Mesenchymal stem cell (in vitro differentiated cells and primary cell): Measurements from ENCODE around the gene NIPA2.

ENCODE experiments used
- DNase-seq: peaks from one replicate; pipeline ENCODE4 v3.0.0-alpha.2; 2013
- H2AFZ ChIP-seq: one replicate; pipeline ENCODE4 v1.6.1; 2013; ENCODE audit warnings: low read depth, mild to moderate bottlenecking, control low read depth, inconsistent platforms, low read length, moderate library complexity
- H2AK5ac ChIP-seq: 2 replicates; pipeline ENCODE4 v1.6.1; 2013; ENCODE audit warnings: low read length, moderate library complexity, mild to moderate bottlenecking, inconsistent platforms; ENCODE audit not compliant: severe bottlenecking
- H2BK120ac ChIP-seq: one replicate; pipeline ENCODE4 v1.6.1; 2013; ENCODE audit warnings: low read depth, mild to moderate bottlenecking, inconsistent platforms, low read length, moderate library complexity
- H2BK12ac ChIP-seq, 2 experiments: one replicate each; pipeline ENCODE4 v1.6.1; 2013; ENCODE audit warnings: inconsistent platforms in 2 of 2, low read length in 2 of 2, mild to moderate bottlenecking in 2 of 2, moderate library complexity in 2 of 2, control low read depth in 1 of 2
- H2BK15ac ChIP-seq: one replicate; pipeline ENCODE4 v1.6.1; 2013; ENCODE audit warnings: mild to moderate bottlenecking, low read depth, inconsistent platforms; ENCODE audit not compliant: poor library complexity, severe bottlenecking
- H2BK5ac ChIP-seq: 2 replicates; pipeline ENCODE4 v1.6.1; 2013; ENCODE audit warnings: low read depth, mild to moderate bottlenecking, low read length, control low read depth, inconsistent platforms; ENCODE audit not compliant: poor library complexity, severe bottlenecking
- H3K14ac ChIP-seq, 2 experiments: one replicate each; pipeline ENCODE4 v1.6.1; 2013; ENCODE audit warnings: inconsistent platforms in 2 of 2, low read length in 2 of 2, control low read depth in 1 of 2, mild to moderate bottlenecking in 1 of 2, moderate library complexity in 1 of 2
- H3K18ac ChIP-seq, 2 experiments: one replicate each; pipeline ENCODE4 v1.6.1; 2013; ENCODE audit warnings: inconsistent platforms in 2 of 2, low read length in 2 of 2, control low read depth in 1 of 2, low read depth in 1 of 2, mild to moderate bottlenecking in 1 of 2
- H3K23ac ChIP-seq, 2 experiments: one replicate each; pipeline ENCODE4 v1.6.1; 2013; ENCODE audit warnings: inconsistent platforms in 2 of 2, low read length in 2 of 2, mild to moderate bottlenecking in 2 of 2, moderate library complexity in 2 of 2, control low read depth in 1 of 2
- H3K27ac ChIP-seq: 2 replicates; pipeline ENCODE4 v1.5.1; 2013; ENCODE audit warnings: mild to moderate bottlenecking, moderate library complexity, low read length, control low read depth, inconsistent platforms; ENCODE audit not compliant: poor library complexity, severe bottlenecking
- H3K27me3 ChIP-seq, 2 experiments: 2 replicates each; pipeline versions ENCODE4 v1.6.1 to v1.7.0; 2013; ENCODE audit warnings: low read length in 2 of 2, mild to moderate bottlenecking in 2 of 2, moderate library complexity in 2 of 2, control low read depth in 1 of 2, inconsistent platforms in 1 of 2; ENCODE audit not compliant: control insufficient read depth in 1 of 2, insufficient read depth in 1 of 2
- H3K36me3 ChIP-seq, 2 experiments: 2 replicates each; pipeline versions ENCODE4 v1.6.1 to v1.7.0; 2013; ENCODE audit warnings: low read length in 2 of 2, control low read depth in 1 of 2, inconsistent platforms in 1 of 2, low read depth in 1 of 2, mild to moderate bottlenecking in 1 of 2; ENCODE audit not compliant: insufficient read depth in 2 of 2, control insufficient read depth in 1 of 2
- H3K4ac ChIP-seq, 2 experiments: one replicate each; pipeline ENCODE4 v1.6.1; 2013; ENCODE audit warnings: inconsistent platforms in 2 of 2, low read length in 2 of 2, mild to moderate bottlenecking in 2 of 2, moderate library complexity in 2 of 2, control low read depth in 1 of 2, low read depth in 1 of 2
- H3K4me1 ChIP-seq: 2 replicates; pipeline ENCODE4 v1.6.1; 2013; ENCODE audit warnings: low read depth, low read length, control low read depth; ENCODE audit not compliant: control insufficient read depth, insufficient read depth
- H3K4me2 ChIP-seq: 2 replicates; pipeline ENCODE4 v1.6.1; 2013; ENCODE audit warnings: low read length, mild to moderate bottlenecking, inconsistent platforms; ENCODE audit not compliant: poor library complexity, severe bottlenecking
- H3K4me3 ChIP-seq, 2 experiments: 2 replicates each; pipeline versions ENCODE4 v1.5.1 to v1.7.0; 2013; ENCODE audit warnings: low read length in 2 of 2, mild to moderate bottlenecking in 2 of 2, control low read depth in 1 of 2, low read depth in 1 of 2; ENCODE audit not compliant: insufficient read depth in 1 of 2
- H3K79me1 ChIP-seq: replicated peaks from 2 replicates; pipeline ENCODE4 v1.6.1; 2013; ENCODE audit warnings: mild to moderate bottlenecking, control low read depth, low read length, inconsistent platforms; ENCODE audit not compliant: poor library complexity, severe bottlenecking
- H3K9ac ChIP-seq: 2 replicates; pipeline ENCODE4 v1.7.0; 2013; ENCODE audit warnings: mild to moderate bottlenecking, low read length, moderate library complexity
- H3K9me3 ChIP-seq: 2 replicates; pipeline ENCODE4 v1.7.0; 2013; ENCODE audit warnings: mild to moderate bottlenecking, low read length; ENCODE audit not compliant: control insufficient read depth
- H4K8ac ChIP-seq: one replicate; pipeline ENCODE4 v1.6.1; 2013; ENCODE audit warnings: inconsistent platforms, mild to moderate bottlenecking, low read length, moderate library complexity
- H4K91ac ChIP-seq: one replicate; pipeline ENCODE4 v1.6.1; 2013; ENCODE audit warnings: mild to moderate bottlenecking, low read length, inconsistent platforms
- WGBS: methylation state at CpG from one replicate; pipeline ENCODE4 v1.1.7; 2013; ENCODE audit warnings: mixed read lengths; 5-methylcytosine and 5-hydroxymethylcytosine counted together

NIPA2 gene

GRCh38 chr15:22869856-22870255 is 31.4 kb downstream of the NIPA2 start:
- no peak for DNase-seq
- H3K9me3 ChIP-seq: no peaks in the 10 kb centered on the region
- peaks cover 47 to 96% of the 10 kb centered on the region in 2 experiments for H3K36me3 ChIP-seq
- no peak overlapping the region for H2BK12ac ChIP-seq
- no peak overlapping the region for H3K14ac ChIP-seq
- H3K4me3 ChIP-seq: no peak overlapping the region
- H3K4me2 ChIP-seq: no peak overlapping the region
- H3K79me1 ChIP-seq: peaks cover 25% of the 10 kb centered on the region
- WGBS: 93% methylated on average over 12 of the region's 12 CpGs
- no peak overlapping the region for H3K4ac ChIP-seq
- no peak overlapping the region for H2BK15ac ChIP-seq
- H3K27me3 ChIP-seq: no peaks in the 10 kb centered on the region
- H4K91ac ChIP-seq: peak overlapping the region; percentile 29
- no peak overlapping the region for H3K23ac ChIP-seq
- H2BK120ac ChIP-seq: no peak overlapping the region
- no peak overlapping the region for H2AK5ac ChIP-seq
- no peak overlapping the region for H2AFZ ChIP-seq
- H4K8ac ChIP-seq: no peak overlapping the region
- no peak overlapping the region for H3K27ac ChIP-seq
- H3K9ac ChIP-seq: no peak overlapping the region
- H2BK5ac ChIP-seq: no peak overlapping the region
- no peak overlapping the region for H3K18ac ChIP-seq
- peaks cover 11% of the 10 kb centered on the region for H3K4me1 ChIP-seq

GRCh38 chr15:22870865-22871264 is 32.4 kb downstream of the NIPA2 start:
- Histone ChIP-seq H3K4me3 (no peak overlapping the region), H2BK120ac (no peak overlapping the region), H2BK5ac (no peak overlapping the region), H3K9me3 (no peaks in the 10 kb centered on the region), H3K4me1 (peaks cover 14% of the 10 kb centered on the region), H2AK5ac (no peak overlapping the region), H3K4ac (no peak overlapping the region), H2AFZ (no peak overlapping the region), H3K18ac (no peak overlapping the region), H3K4me2 (no peak overlapping the region), H3K14ac (no peak overlapping the region), H3K9ac (no peak overlapping the region), H3K79me1 (peaks cover 32% of the 10 kb centered on the region), H4K91ac (no peak overlapping the region), H4K8ac (no peak overlapping the region), H3K27ac (no peak overlapping the region), H2BK15ac (no peak overlapping the region), H3K36me3 (peaks cover 50 to 99% of the 10 kb centered on the region in 2 experiments), H3K23ac (no peak overlapping the region), H3K27me3 (no peaks in the 10 kb centered on the region), H2BK12ac (no peak overlapping the region)
- WGBS: 97% methylated on average over 9 of the region's 11 CpGs
- no peak for DNase-seq

GRCh38 chr15:22871481-22872086 is 33.1 kb downstream of the NIPA2 start:
- H3K27ac ChIP-seq: no peak overlapping the region
- H2AFZ ChIP-seq: no peak overlapping the region
- H4K8ac ChIP-seq: no peak overlapping the region
- no peak overlapping the region for H3K18ac ChIP-seq
- H3K14ac ChIP-seq: no peak overlapping the region
- H2BK120ac ChIP-seq: no peak overlapping the region
- peaks cover 47 to 98% of the 10 kb centered on the region in 2 experiments for H3K36me3 ChIP-seq
- H2BK15ac ChIP-seq: no peak overlapping the region
- no peak overlapping the region for H3K9ac ChIP-seq
- H4K91ac ChIP-seq: no peak overlapping the region
- H3K4me2 ChIP-seq: no peak overlapping the region
- no peaks in the 10 kb centered on the region for H3K9me3 ChIP-seq
- H3K4me1 ChIP-seq: peaks cover 14% of the 10 kb centered on the region
- no peak overlapping the region for H2BK12ac ChIP-seq
- no peak for DNase-seq
- H3K27me3 ChIP-seq: no peaks in the 10 kb centered on the region
- no peak overlapping the region for H3K4me3 ChIP-seq
- 94% methylated on average over 6 of the region's 6 CpGs for WGBS
- peaks cover 36% of the 10 kb centered on the region for H3K79me1 ChIP-seq
- H2AK5ac ChIP-seq: no peak overlapping the region
- no peak overlapping the region for H2BK5ac ChIP-seq
- no peak overlapping the region for H3K23ac ChIP-seq
- H3K4ac ChIP-seq: no peak overlapping the region

- H2AK5ac ChIP-seq: peak overlapping the region; percentile 50
- peak; percentile 68 for DNase-seq
- H4K8ac ChIP-seq: peak overlapping the region; percentile 67
- H3K36me3 ChIP-seq: peaks cover 56 to 98% of the 10 kb centered on the region in 2 experiments
- H2BK5ac ChIP-seq: no peak overlapping the region
- no peak overlapping the region for H3K4ac ChIP-seq
- no peaks in the 10 kb centered on the region for H3K27me3 ChIP-seq
- no peak overlapping the region for H3K9ac ChIP-seq
- H3K23ac ChIP-seq: no peak overlapping the region
- H3K14ac ChIP-seq: peak overlapping the region in 1 of 2 experiments; percentile 48
- H2BK12ac ChIP-seq: no peak overlapping the region
- peaks cover 14% of the 10 kb centered on the region for H3K4me1 ChIP-seq
- no peak overlapping the region for H3K4me2 ChIP-seq
- no peaks in the 10 kb centered on the region for H3K9me3 ChIP-seq
- H3K4me3 ChIP-seq: no peak overlapping the region
- peak overlapping the region; percentile 80 for H3K27ac ChIP-seq
- H3K18ac ChIP-seq: peak overlapping the region; percentile 3 to 37
- H2BK15ac ChIP-seq: no peak overlapping the region
- WGBS: 51% methylated on average over 17 of the region's 17 CpGs
- no peak overlapping the region for H2BK120ac ChIP-seq
- H3K79me1 ChIP-seq: peaks cover 43% of the 10 kb centered on the region
- H2AFZ ChIP-seq: no peak overlapping the region
- peak overlapping the region; percentile 34 for H4K91ac ChIP-seq
Measured at GRCh38 chr15:22872936-22873701, 34.7 kb downstream of the NIPA2 start.
